A549 treated with ZK216348 at 1 μM for 4 hours (cell line): ENCODE results near the gene PTRH1. TPM values are rescaled to one million over a fixed set of nuclear protein-coding genes. Genes with fewer than 3 reads are reported as not detected.

Experiments used
- total RNA-seq: library from RNA; stranded (reverse); fragments of 200-300 nt; extraction: Qiagen RNA extraction; gene quantifications from 5 replicates; pipeline ENCODE4 v1.2.3, GENCODE V29; 2022; ENCODE audit warnings: low read depth

PTRH1 gene
- total RNA-seq = 9.0 to 23.4 TPM (median 17.6 TPM) in 5 replicates

GRCh38 chr9:127715470-127716337, at the start of gene PTRH1, which contains the start of gene TTC16:
Gene PTRH1 (minus strand): TSS chr9:127715663. CDS start chr9:127715639, 24 bp downstream.
Gene TTC16 (plus strand): TSS chr9:127716079. CDS start chr9:127716146, 67 bp downstream.

GRCh38 chr9:127734747-127735529, 19.5 kb upstream of the PTRH1 start, which contains the start of gene TOR2A:
Gene TOR2A (minus strand): TSS chr9:127735294. CDS start chr9:127735270, 24 bp downstream.

GRCh38 chr9:127706836-127707241, 8.6 kb downstream of the PTRH1 start, which contains the start of gene CFAP157:
Gene CFAP157 (plus strand): TSS chr9:127706988. CDS start chr9:127707032, 44 bp downstream.

Other genes with a start within 250 kb of the PTRH1 start
- gene STXBP1, start 103.4 kb downstream of the PTRH1 start, total RNA-seq = 14.4 to 19.3 TPM (median 18.2 TPM) in 5 replicates
- gene CFAP157, start 8.7 kb downstream of the PTRH1 start, total RNA-seq = 0.09 TPM in 1 of 5 replicates, not detected in the others
- 0.05 TPM in 1 of 5 replicates, not detected in the others for gene TTC16, start 416 bp upstream of the PTRH1 start, total RNA-seq
- gene TOR2A, start 19.6 kb upstream of the PTRH1 start, total RNA-seq = 7.4 to 16.0 TPM (median 14.9 TPM) in 5 replicates
- 0.12 to 0.40 TPM (median 0.15 TPM) in 3 of 5 replicates, not detected in the others for gene SH2D3C, start 63.0 kb upstream of the PTRH1 start, total RNA-seq
- 40.0 to 51.7 TPM (median 44.6 TPM) in 5 replicates for gene CDK9, start 70.4 kb upstream of the PTRH1 start, total RNA-seq
- 39.9 to 58.3 TPM (median 48.9 TPM) in 5 replicates for gene FPGS, start 87.2 kb upstream of the PTRH1 start, total RNA-seq
- 0.09 to 0.16 TPM (median 0.11 TPM) in 5 replicates for gene ENG, start 139.0 kb upstream of the PTRH1 start, total RNA-seq
- gene AK1, start 162.0 kb upstream of the PTRH1 start, total RNA-seq = 37.7 to 85.9 TPM (median 77.5 TPM) in 5 replicates
- 19.1 to 27.6 TPM (median 21.0 TPM) in 5 replicates for gene ST6GALNAC6, start 183.9 kb upstream of the PTRH1 start, total RNA-seq
- gene ST6GALNAC4, start 201.4 kb upstream of the PTRH1 start, total RNA-seq = 9.1 to 22.7 TPM (median 18.4 TPM) in 5 replicates
- gene PIP5KL1, start 215.1 kb upstream of the PTRH1 start, total RNA-seq = 0.75 to 2.7 TPM (median 2.0 TPM) in 5 replicates
- gene DPM2, start 222.2 kb upstream of the PTRH1 start, total RNA-seq = 34.0 to 47.1 TPM (median 44.5 TPM) in 5 replicates